PC-3 (cell line): ENCODE measurements around the gene REG3G. TPM values are rescaled to one million over a fixed set of nuclear protein-coding genes. Genes with fewer than 3 reads are reported as not detected.
"Not testable (repeated sequence)": the region's sequence is repeated elsewhere in the genome, so short reads cannot be mapped to it uniquely, and the experiment has no call there.

Experiments used
- ATAC-seq: fragments of 200-7000 bp; cut with Tn5 transposase; 2 replicates; pipeline ENCODE4 v1.9.1; 2020; ENCODE audit warnings: mild to moderate bottlenecking, moderate library complexity
- BruUV-seq: library from RNA; stranded (reverse); fragments of 400-500 nt; replicated peaks from 2 replicates; lab custom pipeline; 2021; lab: Mats Ljungman, UMichigan
- CTCF ChIA-PET: fragments of 300-600 bp; sonication (Branson Sonifier 250); formaldehyde crosslinking; loops from one replicate; lab custom pipeline; 2022; ENCODE audit warnings: antibody characterized with exemption; lab: Charles Lee
- POLR2A ChIA-PET: fragments of 300-600 bp; sonication (Branson Sonifier 250); formaldehyde crosslinking; loops from one replicate; lab custom pipeline; 2022; ENCODE audit warnings: antibody characterized with exemption; ENCODE audit not compliant: unreplicated experiment; lab: Charles Lee
- DNase-seq: peaks from one replicate; pipeline ENCODE4 v3.0.0-alpha.2; 2015
- H2AFZ ChIP-seq: fragments of 300-600 bp; sonication (generic); 2 replicates; pipeline ENCODE4 v1.6.0; 2016; ENCODE audit warnings: antibody characterized with exemption, low read length
- H3F3A ChIP-seq: fragments of 300-600 bp; sonication (generic); one replicate; pipeline ENCODE4 v1.6.0; 2017; ENCODE audit warnings: antibody characterized with exemption, low read length, control low read depth, mild to moderate bottlenecking; ENCODE audit not compliant: unreplicated experiment
- H3K27ac ChIP-seq: fragments of 300-600 bp; sonication (generic); 2 replicates; pipeline ENCODE4 v1.5.1; 2016; ENCODE audit warnings: mild to moderate bottlenecking, low read length
- H3K27me3 ChIP-seq: fragments of 300-600 bp; sonication (generic); 2 replicates; pipeline ENCODE4 v1.6.1; 2016; ENCODE audit warnings: low read length, mixed read lengths
- H3K36me3 ChIP-seq: fragments of 300-600 bp; sonication (generic); 2 replicates; pipeline ENCODE4 v1.6.1; 2016; ENCODE audit warnings: low read depth, mixed run types, low read length, mixed read lengths
- H3K4me1 ChIP-seq: fragments of 300-600 bp; sonication (generic); 2 replicates; pipeline ENCODE4 v1.5.1; 2016; ENCODE audit warnings: low read length; ENCODE audit not compliant: insufficient read depth
- H3K4me2 ChIP-seq: fragments of 300-600 bp; sonication (generic); 2 replicates; pipeline ENCODE4 v1.6.0; 2016; ENCODE audit warnings: low read length
- H3K4me3 ChIP-seq: fragments of 300-600 bp; sonication (generic); 2 replicates; pipeline ENCODE4 v1.5.1; 2016; ENCODE audit warnings: mild to moderate bottlenecking, low read length, mixed read lengths
- H3K79me2 ChIP-seq: fragments of 300-600 bp; sonication (generic); 2 replicates; pipeline ENCODE4 v1.6.1; 2017; ENCODE audit warnings: low read length, mixed read lengths
- H3K9ac ChIP-seq: fragments of 300-600 bp; sonication (generic); 2 replicates; pipeline ENCODE4 v1.6.0; 2016; ENCODE audit warnings: mild to moderate bottlenecking, low read length
- H3K9me2 ChIP-seq: fragments of 300-600 bp; sonication (generic); replicated peaks from 2 replicates; pipeline ENCODE4 v1.6.1; 2016; ENCODE audit warnings: mixed run types, low read length, mixed read lengths
- H3K9me3 ChIP-seq: fragments of 300-600 bp; sonication (generic); 2 replicates; pipeline ENCODE4 v1.6.1; 2016; ENCODE audit warnings: low read length, mixed read lengths
- H4K20me1 ChIP-seq: fragments of 300-600 bp; sonication (generic); 2 replicates; pipeline ENCODE4 v1.6.1; 2016; ENCODE audit warnings: low read length, mixed read lengths
- CTCF ChIP-seq: fragments of 300-600 bp; sonication (generic); conservative IDR thresholded peaks from 2 replicates; pipeline ENCODE4 v1.5.1; 2017; ENCODE audit warnings: antibody characterized with exemption, low read depth, mild to moderate bottlenecking, low read length
- EZH2 ChIP-seq: fragments of 300-600 bp; sonication (generic); IDR thresholded peaks from one replicate; pipeline ENCODE4 v1.6.1; 2017; ENCODE audit warnings: antibody characterized with exemption, mild to moderate bottlenecking, low read length; ENCODE audit not compliant: unreplicated experiment
- EZH2phosphoT487 ChIP-seq: fragments of 300-600 bp; sonication (generic); IDR thresholded peaks from 2 replicates; pipeline ENCODE4 v1.6.1; 2018; ENCODE audit warnings: mild to moderate bottlenecking, antibody characterized with exemption, low read length, borderline replicate concordance
- intact Hi-C: fragments of 100-400 bp; cut with micrococcal nuclease; formaldehyde crosslinking; loops from 2 replicates; pipeline ENCODE4 v1.9.0; 2023
- total RNA-seq: library from RNA; depleted of rRNA; stranded (reverse); fragments of >200 nt; gene quantifications from 2 replicates; pipeline ENCODE4 v1.2.3, GENCODE V29; 2014

The REG3G gene
- total RNA-seq, 1 experiment from 2014 or later, result not detected

- no peak overlapping the region for H3K4me2 ChIP-seq
- H3K9ac ChIP-seq, result no peak overlapping the region
- TF ChIP-seq EZH2phosphoT487, result no peak
- no peak for TF ChIP-seq EZH2
- TF ChIP-seq CTCF, result no peak
- ATAC-seq, result no peak
- no peaks in the 10 kb centered on the region for H3K9me2 ChIP-seq
- H3K27me3 ChIP-seq, result no peaks in the 10 kb centered on the region
- no peaks in the 10 kb centered on the region for H3F3A ChIP-seq
- no TSS peak for BruUV-seq
- H3K4me1 ChIP-seq, result no peaks in the 10 kb centered on the region
- ChIA-PET POLR2A (no interaction called here), CTCF (no interaction called here)
- no peaks in the 10 kb centered on the region for H4K20me1 ChIP-seq
- no peaks in the 10 kb centered on the region for H3K36me3 ChIP-seq
- no peaks in the 10 kb centered on the region for H3K79me2 ChIP-seq
- H3K9me3 ChIP-seq, result no peaks in the 10 kb centered on the region
- H2AFZ ChIP-seq, result no peak overlapping the region
- intact Hi-C loops, result no loop called here
- no peak for DNase-seq
- H3K4me3 ChIP-seq, result no peak overlapping the region
- no peak overlapping the region for H3K27ac ChIP-seq
These were observed 14.4 kb downstream of the REG3G start for GRCh38 chr2:79039944-79040343.

- DNase-seq (peak; percentile 12), ATAC-seq (no peak)
- Histone ChIP-seq H3K9ac (no peak overlapping the region), H3K4me1 (no peaks in the 10 kb centered on the region), H3K79me2 (no peaks in the 10 kb centered on the region), H3K27ac (no peak overlapping the region), H3K4me3 (no peak overlapping the region), H3K4me2 (no peak overlapping the region), H3K36me3 (no peaks in the 10 kb centered on the region), H3F3A (no peaks in the 10 kb centered on the region), H3K27me3 (no peaks in the 10 kb centered on the region), H4K20me1 (no peaks in the 10 kb centered on the region), H3K9me2 (no peaks in the 10 kb centered on the region), H2AFZ (no peak overlapping the region), H3K9me3 (no peaks in the 10 kb centered on the region)
- intact Hi-C loops, result no loop called here
- ChIA-PET CTCF (no interaction called here), POLR2A (no interaction called here)
- BruUV-seq, result no TSS peak
- TF ChIP-seq EZH2phosphoT487, result no peak
- TF ChIP-seq EZH2, result no peak
- peak; percentile 49; the same call in 1 of the 2 replicates for TF ChIP-seq CTCF
These were observed 15.5 kb downstream of the REG3G start for GRCh38 chr2:79041032-79041448.

GRCh38 chr2:79053486-79053885, 28.0 kb downstream of the REG3G start:
- ATAC-seq, CTCF ChIA-PET, H3K4me1 ChIP-seq, H3K27me3 ChIP-seq, H3K9me3 ChIP-seq, DNase-seq, H3K9me2 ChIP-seq, H3K9ac ChIP-seq, intact Hi-C loops, H3K4me2 ChIP-seq, H3K79me2 ChIP-seq, H3K27ac ChIP-seq, H3K4me3 ChIP-seq, H3K36me3 ChIP-seq, H2AFZ ChIP-seq, BruUV-seq, H4K20me1 ChIP-seq, POLR2A ChIA-PET, H3F3A ChIP-seq: not testable (repeated sequence)

- ATAC-seq, H3K4me1 ChIP-seq, intact Hi-C loops, POLR2A ChIA-PET, H3K27ac ChIP-seq, H3F3A ChIP-seq, H2AFZ ChIP-seq, H3K79me2 ChIP-seq, H3K27me3 ChIP-seq, H3K4me2 ChIP-seq, H3K9me3 ChIP-seq, H3K9ac ChIP-seq, BruUV-seq, CTCF ChIA-PET, H4K20me1 ChIP-seq, H3K9me2 ChIP-seq, H3K4me3 ChIP-seq, DNase-seq, H3K36me3 ChIP-seq: not testable (repeated sequence)
These were observed 29.3 kb downstream of the REG3G start for GRCh38 chr2:79054769-79055168.
